Ureter (tissue), 1 donor: ENCODE measurements around the gene NR4A3. TPM values are rescaled to one million over a fixed set of nuclear protein-coding genes. Genes with fewer than 3 reads are reported as not detected.
"Not testable (repeated sequence)": the region's sequence is repeated elsewhere in the genome, so short reads cannot be mapped to it uniquely, and the experiment has no call there.

Experiments used
- DNase-seq: peaks from one replicate; pipeline ENCODE4 v3.0.0-alpha.2; 2020; ENCODE audit warnings: low spot score
- total RNA-seq: library from RNA; stranded (reverse); gene quantifications from one replicate; pipeline ENCODE4 v1.2.4, GENCODE V29; 2023
- donor health status: DM: yes; HTN: yes; CAD: no.

Gene NR4A3
- 26.2 TPM for total RNA-seq

- peak; percentile 94 for DNase-seq
Observed at GRCh38 chr9:99821396-99822108, at the start of gene NR4A3. Gene NR4A3, plus strand, starts transcription at chr9:99821885. Its CDS starts 6,158 bp downstream, at chr9:99828043.

GRCh38 chr9:99773468-99774138, 48.1 kb upstream of the NR4A3 start:
- no peak for DNase-seq

- DNase-seq, result no peak
Observed at GRCh38 chr9:99778308-99778707, 43.4 kb upstream of the NR4A3 start.

DNA sequence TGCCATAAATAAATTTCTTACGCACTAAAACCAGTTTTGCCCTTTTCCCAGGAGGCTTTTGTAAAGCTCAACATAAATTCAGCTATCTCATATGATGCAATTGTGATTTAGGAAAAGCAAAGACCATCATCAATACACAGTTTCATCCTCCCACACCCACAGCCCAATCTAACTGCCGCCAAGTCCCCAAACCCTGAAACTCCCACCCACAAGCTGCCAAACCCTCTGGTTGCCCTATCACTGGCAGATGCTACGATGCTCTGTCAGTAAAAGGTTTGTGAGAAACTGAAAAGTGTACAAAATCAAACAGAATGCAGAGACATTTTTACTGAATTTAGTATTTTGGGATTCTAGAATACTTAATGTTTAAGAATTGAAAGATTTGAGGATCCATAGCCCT, 42.8 kb upstream of the NR4A3 start:
- DNase-seq, result no peak

GRCh38 chr9:99779277-99779676, 42.4 kb upstream of the NR4A3 start:
- DNase-seq, result no peak

- not testable (repeated sequence) for DNase-seq
Observed at GRCh38 chr9:99782349-99782748, 39.3 kb upstream of the NR4A3 start.

DNA sequence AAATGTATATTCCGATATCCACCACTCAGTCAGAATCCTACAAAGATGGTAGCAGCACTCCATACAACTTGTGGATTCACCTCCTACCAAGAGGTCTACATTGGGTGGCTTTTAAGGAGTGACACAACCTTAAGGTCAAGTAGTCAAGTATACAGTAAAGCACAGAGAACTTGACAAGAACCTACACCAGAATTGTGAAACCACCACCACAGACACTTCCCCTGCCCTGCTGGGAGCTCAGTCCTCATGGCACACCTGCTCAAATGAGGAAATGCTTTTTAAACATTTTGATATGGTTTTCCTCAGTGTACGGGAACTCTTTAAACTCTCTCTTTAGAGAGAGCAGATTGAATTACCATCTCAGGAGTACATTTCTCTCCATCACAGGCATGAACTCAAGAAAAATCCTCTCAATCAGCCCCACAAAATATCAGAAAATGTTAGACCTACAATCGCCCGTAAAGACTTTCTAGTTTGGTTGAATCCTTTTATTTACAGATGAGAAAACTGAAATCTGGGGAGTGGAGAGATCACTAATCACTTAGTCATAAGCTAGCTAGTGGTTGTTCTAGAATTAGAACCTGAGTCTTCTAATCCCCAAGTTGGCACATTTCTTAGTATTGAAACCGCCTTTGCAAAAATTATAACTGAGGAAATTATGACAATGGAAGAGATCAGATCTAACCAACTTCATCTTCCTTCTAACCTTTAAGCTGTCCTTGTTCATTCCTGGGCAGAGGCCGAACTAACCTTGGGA, 38.5 kb upstream of the NR4A3 start:
- DNase-seq, result no peak

GRCh38 chr9:99783799-99784198, 37.9 kb upstream of the NR4A3 start:
- DNase-seq, result no peak

GRCh38 chr9:99785010-99785590, 36.6 kb upstream of the NR4A3 start:
- DNase-seq, result no peak

DNA sequence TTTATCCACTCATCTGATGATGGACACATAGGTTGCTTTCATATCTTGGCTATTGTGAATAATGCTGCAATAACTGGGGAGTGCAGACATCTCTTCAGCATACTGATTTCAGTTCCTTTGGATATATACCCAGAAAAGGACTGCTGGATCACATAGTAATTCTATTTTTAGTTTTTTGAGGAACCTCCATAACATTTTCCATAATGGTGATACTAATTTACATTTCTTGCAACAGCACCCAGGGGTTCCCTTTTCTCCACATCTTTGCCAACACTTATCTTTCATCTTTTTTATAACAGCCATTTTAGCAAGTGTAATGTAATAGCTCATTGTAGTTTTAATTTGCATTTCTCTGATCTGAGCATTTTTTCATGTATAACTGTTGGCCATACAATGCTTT, 34.1 kb upstream of the NR4A3 start:
- DNase-seq, result no peak

GRCh38 chr9:99793528-99793927, 28.2 kb upstream of the NR4A3 start:
- DNase-seq, result no peak

DNA sequence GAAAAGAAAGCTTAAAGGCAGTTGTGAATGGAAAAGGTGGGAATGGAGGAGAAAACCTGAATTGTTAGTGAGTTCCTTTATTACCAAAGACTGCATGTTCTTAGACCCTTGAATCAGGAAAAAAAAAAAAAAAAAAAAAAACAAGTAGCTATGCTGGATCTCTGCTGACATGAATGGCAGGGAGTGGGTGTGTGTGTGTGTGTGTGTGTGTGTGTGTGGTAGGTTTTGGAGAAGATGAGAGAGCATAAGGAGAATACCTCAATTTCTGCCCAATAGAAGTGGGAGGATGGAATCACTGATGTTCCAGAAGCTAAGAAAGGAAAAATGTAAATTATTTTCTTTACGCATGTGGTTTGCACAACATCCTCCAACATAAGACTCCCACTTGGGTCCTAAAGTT, 25.5 kb upstream of the NR4A3 start:
- DNase-seq, result no peak

- no peak for DNase-seq
Observed at GRCh38 chr9:99801775-99802174, 19.9 kb upstream of the NR4A3 start.

- no peak for DNase-seq
Observed at GRCh38 chr9:99803694-99804093, 18.0 kb upstream of the NR4A3 start.

- peak; percentile 79 for DNase-seq
Observed at GRCh38 chr9:99807276-99807852, 14.3 kb upstream of the NR4A3 start.

DNA sequence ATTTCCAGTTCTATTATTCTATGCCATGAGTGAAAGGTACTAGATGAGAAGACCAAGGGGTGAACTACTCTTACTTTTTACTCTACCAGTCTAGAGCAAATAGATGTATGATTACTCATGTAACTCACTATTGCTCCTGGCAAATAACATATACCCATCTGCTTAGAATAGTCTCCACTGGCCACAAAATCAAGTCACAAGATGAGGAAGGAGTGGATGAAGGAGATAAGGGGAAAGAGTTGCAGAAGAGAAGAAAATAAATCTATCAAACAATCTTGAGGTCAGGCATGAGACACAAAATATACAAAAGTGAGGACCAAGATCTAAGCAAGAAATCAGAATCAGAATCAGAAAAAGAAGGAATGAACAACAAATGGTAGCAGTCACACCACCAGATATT, 13.7 kb upstream of the NR4A3 start:
- DNase-seq, result no peak

DNA sequence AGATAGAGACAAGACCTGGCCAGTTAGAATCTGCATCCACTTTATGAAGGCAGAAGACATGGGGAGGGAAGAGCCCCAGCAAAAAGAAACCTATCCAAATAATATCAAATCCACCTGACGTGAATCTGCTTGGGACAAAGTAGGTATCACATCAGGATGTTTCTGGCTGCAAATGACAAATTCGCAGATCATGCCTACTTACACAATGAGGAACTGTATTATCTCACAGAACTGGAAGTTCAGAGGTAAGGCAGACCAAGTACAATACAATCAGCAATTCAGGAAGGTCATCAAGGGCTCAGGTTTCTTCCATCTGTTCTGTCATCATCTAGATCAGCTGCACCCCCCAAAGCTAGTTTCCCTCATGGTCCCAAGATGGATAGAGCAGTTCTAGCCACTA, 13.2 kb upstream of the NR4A3 start:
- DNase-seq, result no peak

DNA sequence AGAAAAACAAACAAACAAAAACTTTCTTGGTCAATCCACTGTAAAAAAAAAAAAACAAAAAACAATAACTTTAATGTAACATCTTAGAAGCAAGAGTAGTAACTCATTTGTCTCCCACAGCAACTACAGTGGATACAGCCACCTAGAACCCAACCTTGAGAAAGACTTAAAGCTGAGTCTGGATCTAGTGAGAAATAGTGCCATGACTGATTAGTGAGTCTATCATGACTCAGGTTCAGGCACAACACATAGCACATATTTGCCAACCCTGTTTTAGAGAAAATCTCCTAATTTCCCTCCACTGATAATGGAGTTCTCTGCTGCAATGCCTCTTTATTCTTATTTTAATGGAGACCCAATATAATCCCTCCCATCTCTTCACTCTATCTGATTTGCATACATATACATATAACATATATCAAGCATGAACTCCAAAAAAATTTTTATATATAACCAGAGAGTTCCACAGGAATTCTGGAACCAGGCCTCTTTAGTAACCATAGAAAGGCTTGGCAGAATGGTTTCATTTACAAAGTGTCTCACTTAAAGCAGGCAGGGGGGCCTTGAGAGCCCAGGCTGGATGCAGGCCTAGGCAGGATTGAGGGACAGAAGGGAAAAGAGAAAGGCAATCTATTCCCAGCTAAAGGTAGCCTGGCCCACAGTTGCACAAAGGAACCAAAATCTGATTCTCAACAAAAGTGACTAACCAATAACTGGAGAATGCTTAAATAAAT, 11.9 kb upstream of the NR4A3 start:
- no peak for DNase-seq

- no peak for DNase-seq
Observed at GRCh38 chr9:99811172-99811571, 10.5 kb upstream of the NR4A3 start.

- DNase-seq, result no peak
Observed at GRCh38 chr9:99811598-99812383, 9.9 kb upstream of the NR4A3 start.

DNA sequence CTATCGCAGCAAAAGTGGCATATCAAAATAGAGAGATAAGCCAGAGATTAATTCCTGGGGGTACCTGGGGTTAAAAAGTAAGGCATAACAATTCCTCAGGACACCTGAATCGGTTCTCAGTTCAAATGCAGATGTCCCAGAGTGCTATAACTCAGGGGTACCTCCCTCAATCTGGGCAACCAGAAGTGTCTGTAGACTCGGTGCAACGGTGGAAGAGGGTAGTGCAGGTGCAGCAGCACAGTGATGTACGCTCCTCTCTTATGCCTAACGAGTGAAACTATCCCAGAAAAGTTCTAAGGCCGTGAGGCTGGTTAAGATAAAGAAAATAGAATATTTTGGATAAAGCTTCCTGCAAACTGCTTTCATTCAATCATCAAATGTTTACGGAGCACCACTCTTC, 7.9 kb upstream of the NR4A3 start:
- no peak for DNase-seq
